H1 (cell line): ENCODE measurements around the gene CTLA4. TPM values are rescaled to one million over a fixed set of nuclear protein-coding genes. Genes with fewer than 3 reads are reported as not detected.

Experiments
- CTCF ChIA-PET: fragments of 300-600 bp; sonication (Branson Sonifier 250); formaldehyde crosslinking; loops from one replicate; lab custom pipeline; 2021; ENCODE audit not compliant: partially characterized antibody; lab: Charles Lee
- POLR2A ChIA-PET: fragments of 300-600 bp; sonication (Branson Sonifier 250); formaldehyde crosslinking; loops from one replicate; lab custom pipeline; 2021; ENCODE audit warnings: inconsistent platforms; ENCODE audit not compliant: partially characterized antibody; lab: Charles Lee
- DNase-seq, 2 experiments: peaks; one replicate each; pipeline versions ENCODE4 v3.0.0 to v3.0.0-alpha.2; 2010 to 2022; ENCODE audit warnings: low spot score in 2 of 2, low read depth in 1 of 2, mixed read lengths in 1 of 2
- FAIRE-seq: peaks from 2 replicates; lab custom pipeline; 2011; peaks lifted over from hg19 to GRCh38; lab: Jason Lieb, UNC
- H2AFZ ChIP-seq: 2 replicates; pipeline ENCODE4 v1.8.1; 2012; ENCODE audit warnings: low read length, inconsistent platforms
- H2AK5ac ChIP-seq: 2 replicates; pipeline ENCODE4 v1.6.1; 2013; ENCODE audit warnings: low read depth, low read length
- H2BK120ac ChIP-seq: replicated peaks from 2 replicates; pipeline ENCODE3; 2013; ENCODE audit warnings: low read depth, low read length, inconsistent platforms
- H2BK12ac ChIP-seq: 2 replicates; pipeline ENCODE4 v1.6.1; 2013; ENCODE audit warnings: low read depth, low read length
- H2BK15ac ChIP-seq: 2 replicates; pipeline ENCODE4 v1.6.1; 2013; ENCODE audit warnings: low read length
- H2BK20ac ChIP-seq: 2 replicates; pipeline ENCODE4 v1.6.1; 2013; ENCODE audit warnings: low read length
- H2BK5ac ChIP-seq: 2 replicates; pipeline ENCODE4 v1.6.1; 2013; ENCODE audit warnings: low read depth, low read length
- H3K14ac ChIP-seq: 2 replicates; pipeline ENCODE4 v1.6.1; 2013; ENCODE audit warnings: inconsistent platforms; ENCODE audit not compliant: insufficient read length
- H3K18ac ChIP-seq: 2 replicates; pipeline ENCODE4 v1.6.1; 2013; ENCODE audit warnings: low read length; ENCODE audit errors: extremely low read depth
- H3K23ac ChIP-seq: 2 replicates; pipeline ENCODE4 v1.6.1; 2013; ENCODE audit warnings: inconsistent platforms; ENCODE audit not compliant: insufficient read length
- H3K23me2 ChIP-seq: 2 replicates; pipeline ENCODE4 v1.6.1; 2013; ENCODE audit warnings: low read depth, low read length
- H3K27ac ChIP-seq: 2 replicates; pipeline ENCODE4 v1.6.1; 2011; ENCODE audit warnings: low read depth, low read length, inconsistent platforms
- H3K27me3 ChIP-seq, 4 experiments: replicated peaks in 1 of 4; 1 replicate in 1 of 4; 2 replicates in 3 of 4; pipeline versions ENCODE4 v1.6.1 to v1.8.1; 2011 to 2013; ENCODE audit warnings: low read length in 3 of 4, mild to moderate bottlenecking in 3 of 4, inconsistent platforms in 2 of 4, mixed read lengths in 2 of 4, moderate library complexity in 1 of 4; ENCODE audit not compliant: control insufficient read depth in 3 of 4, insufficient read depth in 3 of 4; ENCODE audit errors: extremely low read depth in 1 of 4
- H3K36me3 ChIP-seq, 4 experiments: 2 replicates each; pipeline versions ENCODE4 v1.6.1 to v1.8.1; 2011 to 2013; ENCODE audit warnings: mild to moderate bottlenecking in 4 of 4, low read length in 3 of 4, moderate library complexity in 2 of 4, control low read depth in 1 of 4, inconsistent platforms in 1 of 4; ENCODE audit not compliant: insufficient read depth in 4 of 4, control insufficient read depth in 2 of 4
- H3K4ac ChIP-seq: replicated peaks from 2 replicates; pipeline ENCODE3; 2013; ENCODE audit warnings: low read length, low read depth, mixed read lengths, inconsistent platforms; ENCODE audit not compliant: insufficient read length
- H3K4me1 ChIP-seq, 4 experiments: replicated peaks in 1 of 4; 1 replicate in 1 of 4; 2 replicates in 3 of 4; pipeline versions ENCODE4 v1.6.1 to v1.8.1; 2011 to 2013; ENCODE audit warnings: low read length in 3 of 4, inconsistent platforms in 2 of 4, mixed read lengths in 1 of 4; ENCODE audit not compliant: insufficient read depth in 4 of 4, control insufficient read depth in 3 of 4
- H3K4me2 ChIP-seq, 2 experiments: 2 replicates each; pipeline versions ENCODE4 v1.6.1 to v1.8.1; 2011 to 2013; ENCODE audit warnings: low read depth in 2 of 2, low read length in 2 of 2, control low read depth in 1 of 2, inconsistent platforms in 1 of 2, mild to moderate bottlenecking in 1 of 2; ENCODE audit not compliant: insufficient read depth in 1 of 2
- H3K4me3 ChIP-seq, 4 experiments: fragments of 200-600, 300-600 bp in 1 of 4; sonication (generic), shearing (Covaris generic), sonication (Bioruptor Twin) in 1 of 4; 2 replicates each; pipeline versions ENCODE4 v1.5.1 to v1.8.1; 2011 to 2016; ENCODE audit warnings: low read length in 4 of 4, low read depth in 3 of 4, control low read depth in 2 of 4, inconsistent platforms in 2 of 4, mild to moderate bottlenecking in 2 of 4, mixed read lengths in 1 of 4, moderate library complexity in 1 of 4; ENCODE audit not compliant: insufficient read depth in 2 of 4; ENCODE audit errors: extremely low read depth in 1 of 4
- H3K56ac ChIP-seq: replicated peaks from 2 replicates; pipeline ENCODE3; 2013; ENCODE audit warnings: low read depth, mild to moderate bottlenecking, mixed read lengths, low read length, inconsistent platforms; ENCODE audit not compliant: insufficient read length
- H3K79me1 ChIP-seq: 2 replicates; pipeline ENCODE4 v1.6.1; 2013; ENCODE audit warnings: low read depth, low read length, control low read depth
- H3K79me2 ChIP-seq, 2 experiments: 2 replicates each; pipeline versions ENCODE4 v1.6.1 to v1.8.1; 2012 to 2013; ENCODE audit warnings: low read length in 2 of 2, mild to moderate bottlenecking in 2 of 2, inconsistent platforms in 1 of 2; ENCODE audit not compliant: insufficient read depth in 2 of 2, control insufficient read depth in 1 of 2
- H3K9ac ChIP-seq, 4 experiments: replicated peaks in 1 of 4; 1 replicate in 1 of 4; 2 replicates in 3 of 4; pipeline versions ENCODE4 v1.6.1 to v1.8.1; 2011 to 2013; ENCODE audit warnings: low read depth in 3 of 4, low read length in 3 of 4, control low read depth in 2 of 4, mild to moderate bottlenecking in 2 of 4, moderate library complexity in 2 of 4, inconsistent platforms in 1 of 4; ENCODE audit errors: extremely low read depth in 1 of 4
- H3K9me3 ChIP-seq, 2 experiments: 2 replicates each; pipeline versions ENCODE4 v1.6.1 to v1.8.1; 2012 to 2013; ENCODE audit warnings: mild to moderate bottlenecking in 2 of 2, moderate library complexity in 2 of 2, control low read depth in 1 of 2, inconsistent platforms in 1 of 2, low read depth in 1 of 2, low read length in 1 of 2, mixed read lengths in 1 of 2; ENCODE audit not compliant: insufficient read depth in 2 of 2
- H4K20me1 ChIP-seq, 2 experiments: replicated peaks in 1 of 2; 2 replicates each; pipeline versions ENCODE3 to v1.8.1; 2011 to 2013; ENCODE audit warnings: inconsistent platforms in 2 of 2, low read length in 2 of 2, mild to moderate bottlenecking in 1 of 2; ENCODE audit not compliant: insufficient read depth in 2 of 2, control insufficient read depth in 1 of 2
- H4K5ac ChIP-seq: 2 replicates; pipeline ENCODE4 v1.6.1; 2013; ENCODE audit warnings: low read length, low read depth, mixed read lengths, inconsistent platforms; ENCODE audit not compliant: insufficient read length
- H4K8ac ChIP-seq: 2 replicates; pipeline ENCODE4 v1.8.0; 2013; ENCODE audit warnings: mild to moderate bottlenecking, moderate library complexity, low read length, inconsistent platforms; ENCODE audit not compliant: insufficient read depth; ENCODE audit errors: extremely low read depth
- H4K91ac ChIP-seq: replicated peaks from 2 replicates; pipeline ENCODE3; 2013; ENCODE audit warnings: low read length, mixed read lengths, inconsistent platforms; ENCODE audit not compliant: insufficient read length
- EGR1 ChIP-seq: IDR thresholded peaks from 2 replicates; pipeline ENCODE4 v1.6.1; 2011; ENCODE audit warnings: low read depth, low read length, borderline replicate concordance
- EZH2 ChIP-seq: fragments of 200-600 bp; sonication (generic); IDR thresholded peaks from 2 replicates; pipeline ENCODE4 v1.7.1; 2012; ENCODE audit warnings: low read depth, mild to moderate bottlenecking, moderate library complexity, low read length, inconsistent platforms; ENCODE audit not compliant: severe bottlenecking
- POU5F1 ChIP-seq: IDR thresholded peaks from 2 replicates; pipeline ENCODE4 v1.6.1; 2011; ENCODE audit warnings: low read depth, mild to moderate bottlenecking, low read length, moderate library complexity
- SUZ12 ChIP-seq: fragments of 200-600 bp; sonication (generic); IDR thresholded peaks from 2 replicates; pipeline ENCODE4 v1.6.1; 2012; ENCODE audit warnings: mild to moderate bottlenecking, inconsistent platforms, low read length, moderate library complexity, mixed read lengths
- WGBS, 2 experiments: shearing (Covaris generic) in 1 of 2; methylation state at CpG; one replicate each; pipeline versions ENCODE4 v1.1.6 to v1.1.7; 2013 to 2015; ENCODE audit warnings: low lambda C conversion rate in 2 of 2, mixed read lengths in 2 of 2, inconsistent platforms in 1 of 2, low coverage in 1 of 2, missing lambda C conversion rate in 1 of 2; ENCODE audit not compliant: insufficient replicate concordance in 2 of 2, insufficient coverage in 1 of 2, insufficient read length in 1 of 2; ENCODE audit errors: extremely low coverage in 1 of 2, missing lambda C conversion rate in 1 of 2; 5-methylcytosine and 5-hydroxymethylcytosine counted together
- polyA plus RNA-seq, 7 experiments: library from polyadenylated mRNA; depleted of rRNA in 3 of 7; stranded (reverse) in 5 of 7; unstranded in 2 of 7; fragments of >200 nt in 5 of 7; fragments of 200-250 nt in 2 of 7; gene quantifications; 1 replicate in 5 of 7; 2 replicates in 1 of 7; 4 replicates in 1 of 7; pipeline versions ENCODE4 v1.2.1 to v1.2.3, GENCODE V29; 2011 to 2013; ENCODE audit warnings: missing spikeins in 2 of 7, mixed read lengths in 2 of 7
- total RNA-seq: library from RNA; stranded (reverse); fragmentation: NEBNext Ultra II Directional; extraction: Animal tissue kit (Norgen Biotek cat#: 25700); gene quantifications from 2 replicates; pipeline ENCODE4 v1.2.1, GENCODE V29; 2021
- TF ChIP-seq, protein P1 (sequence below): IDR thresholded peaks from 2 replicates; pipeline ENCODE4 v1.6.1; 2011; ENCODE audit warnings: low read depth, mild to moderate bottlenecking, low read length; ENCODE audit not compliant: insufficient read depth

CTLA4 gene
- total and polyA plus RNA-seq, 2 of the 8 experiments (the other 6 are each of a cell fraction or from before 2014, with no cell fraction given): not detected

DNA sequence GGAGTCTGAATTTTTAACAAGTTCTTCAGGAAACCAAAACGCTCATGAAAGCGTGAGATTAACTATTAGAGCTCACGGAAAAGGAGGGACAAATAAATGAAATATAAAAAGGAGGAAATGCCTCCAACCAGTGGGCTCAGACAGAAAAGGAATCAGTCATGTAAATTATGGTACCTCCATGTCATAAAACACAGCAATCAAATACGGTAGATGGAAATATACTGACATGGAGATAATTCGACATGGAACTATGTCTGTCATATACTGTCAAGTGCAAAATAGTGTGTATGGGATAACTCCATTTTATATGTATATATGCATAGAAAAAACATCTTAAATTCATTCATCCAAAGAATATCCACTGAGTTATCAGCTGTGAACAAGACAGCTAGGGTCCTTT, 25.9 kb upstream of the CTLA4 start:
- Histone ChIP-seq H3K79me1 (no peaks in the 10 kb centered on the region), H3K36me3 (no peaks in the 10 kb centered on the region), H3K14ac (no peak overlapping the region), H2BK15ac (no peak overlapping the region), H4K8ac (no peak overlapping the region), H3K27me3 (no peaks in the 10 kb centered on the region), H4K91ac (no peak overlapping the region), H3K9me3 (no peaks in the 10 kb centered on the region), H3K9ac (no peak overlapping the region), H2AFZ (no peak overlapping the region), H3K4me1 (no peaks in the 10 kb centered on the region), H3K23ac (no peak overlapping the region), H2AK5ac (no peak overlapping the region), H3K18ac (no peak overlapping the region), H2BK12ac (no peak overlapping the region), H2BK20ac (no peak overlapping the region), H3K23me2 (no peaks in the 10 kb centered on the region), H3K4ac (no peak overlapping the region), H4K20me1 (no peaks in the 10 kb centered on the region), H3K4me3 (no peak overlapping the region), H2BK5ac (no peak overlapping the region), H3K4me2 (no peak overlapping the region), H2BK120ac (no peak overlapping the region), H3K56ac (no peak overlapping the region), H3K27ac (no peak overlapping the region), H4K5ac (no peak overlapping the region), H3K79me2 (no peaks in the 10 kb centered on the region)
- FAIRE-seq: no peak
- 89% methylated on average over 5 of the region's 5 CpGs; no CpG with 5 or more reads in 1 of the 2 experiments for WGBS, 2 experiments
- no peak for DNase-seq
- POLR2A ChIA-PET: no interaction called here
- CTCF ChIA-PET: no interaction called here
- TF ChIP-seq POU5F1 (no peak), EZH2 (no peak), EGR1 (no peak), SUZ12 (no peak)
- TF ChIP-seq, protein P1, sequence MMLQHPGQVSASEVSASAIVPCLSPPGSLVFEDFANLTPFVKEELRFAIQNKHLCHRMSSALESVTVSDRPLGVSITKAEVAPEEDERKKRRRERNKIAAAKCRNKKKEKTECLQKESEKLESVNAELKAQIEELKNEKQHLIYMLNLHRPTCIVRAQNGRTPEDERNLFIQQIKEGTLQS: no peak
